ENCODE measurements around the gene GLIS1.

GRCh38 chr1:53594391-53595180 lies 144.4 kb downstream of the GLIS1 start:
- TF ChIP-seq POLR2A (IDR thresholded peaks at IDR 0.05), result no peak
- no peak for TF ChIP-seq CTCF (IDR thresholded peaks at IDR 0.05)
- TF ChIP-seq POLR2AphosphoS5 (IDR thresholded peaks at IDR 0.05), result no peak
- no peak for TF ChIP-seq EP300 (IDR thresholded peaks at IDR 0.05)
